Hematopoietic multipotent progenitor cell treated with erythropoietin and hydrocortisone succinate and interleukin-3 and kit ligand, for 15 days (in vitro differentiated cells): ENCODE data around the gene SLC25A23.
"Not testable (repeated sequence)": the region's sequence is repeated elsewhere in the genome, so short reads cannot be mapped to it uniquely, and the experiment has no call there.

Source experiments
- DNase-seq: peaks from one replicate; pipeline ENCODE4 v3.0.0-alpha.2; 2015; ENCODE audit warnings: low spot score

Gene SLC25A23

DNA sequence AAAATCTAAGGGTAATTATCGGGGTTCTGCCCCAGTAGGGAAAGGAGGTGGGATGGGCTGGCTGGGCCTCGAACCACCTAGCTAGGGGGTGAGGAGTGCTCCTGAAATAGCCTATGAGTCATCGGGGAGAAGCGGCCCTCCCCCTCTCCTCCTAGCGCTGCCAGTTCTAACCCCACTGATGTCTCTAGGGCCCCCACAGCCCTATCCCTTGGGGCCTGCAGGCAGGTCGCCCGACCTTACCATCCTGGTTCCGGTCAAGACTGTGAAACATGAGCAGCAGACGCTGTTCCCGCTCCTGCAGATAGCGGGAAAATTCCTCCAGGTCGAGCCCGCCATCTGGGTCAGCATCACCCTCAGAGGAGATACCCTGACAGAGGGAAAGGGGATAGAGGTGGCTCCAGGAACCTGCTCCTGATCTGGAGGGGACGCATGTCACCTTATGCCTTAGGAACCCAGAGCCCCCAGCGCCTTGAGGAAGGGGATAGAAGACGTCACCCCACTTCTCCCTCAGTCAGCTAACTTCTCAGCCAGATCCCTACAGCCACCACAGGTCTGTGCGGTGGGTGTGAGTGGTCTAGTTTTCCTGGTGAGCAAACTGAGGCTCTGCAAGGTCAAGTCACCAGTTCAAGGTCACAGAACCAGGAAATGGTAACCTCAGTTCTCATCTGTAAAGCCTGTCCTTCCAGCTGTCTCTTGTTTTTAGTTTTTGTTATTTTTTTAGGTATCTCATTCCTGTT, 1.5 kb downstream of the SLC25A23 start:
- DNase-seq, result no peak

GRCh38 chr19:6455924-6456323, 3.7 kb downstream of the SLC25A23 start:
- no peak for DNase-seq

DNA sequence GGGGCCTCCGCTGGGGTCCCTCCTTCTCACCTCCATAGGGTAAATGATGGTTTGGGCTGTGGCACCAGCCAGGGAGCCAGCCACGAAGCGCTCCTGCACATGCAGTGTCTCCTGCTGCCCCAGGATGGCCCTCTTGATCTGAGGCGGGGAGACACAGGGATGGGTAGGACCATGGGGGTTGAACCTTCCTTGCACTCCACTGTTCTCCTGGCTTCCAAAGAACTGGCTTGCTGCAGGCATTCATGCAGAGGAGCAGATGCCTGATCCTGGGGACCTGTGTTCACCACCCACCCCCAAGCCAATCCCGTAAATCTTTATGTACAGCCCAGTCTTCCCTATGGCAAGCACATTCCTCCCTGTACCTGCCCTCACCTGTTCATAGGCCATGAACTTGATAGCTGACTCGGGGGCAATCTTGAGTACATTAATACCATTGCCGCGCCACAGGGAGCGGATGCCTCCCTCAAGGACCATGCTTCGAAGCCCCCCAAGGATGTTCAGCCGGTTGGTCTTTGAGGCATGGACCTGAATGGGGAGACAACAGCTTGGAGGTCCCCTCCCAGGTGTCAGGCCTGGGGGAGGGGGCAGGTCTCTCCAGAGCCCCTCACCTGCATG, 5.5 kb downstream of the SLC25A23 start:
- DNase-seq, result no peak

DNA sequence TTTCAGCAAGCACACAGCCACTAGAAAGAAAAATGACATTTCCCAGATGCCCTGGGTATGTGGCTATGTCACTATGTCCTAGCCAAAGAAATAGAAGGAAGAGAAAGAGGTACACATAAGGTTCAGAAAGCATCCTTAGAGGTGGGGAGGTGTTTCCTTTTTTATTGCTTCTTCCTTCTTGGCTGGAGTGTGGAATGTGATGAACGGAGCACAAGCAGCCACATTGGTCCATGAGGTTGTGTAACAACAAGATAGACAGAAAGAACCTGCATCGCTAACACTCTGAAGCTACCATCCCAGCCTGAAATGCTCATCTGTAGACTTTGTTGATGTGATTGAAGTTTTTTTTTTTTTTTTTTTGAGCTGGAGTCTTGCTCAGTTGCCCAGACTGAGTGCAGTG, 6.7 kb downstream of the SLC25A23 start:
- no peak for DNase-seq

GRCh38 chr19:6452223-6452614, 7.4 kb downstream of the SLC25A23 start:
- DNase-seq, result no peak

DNA sequence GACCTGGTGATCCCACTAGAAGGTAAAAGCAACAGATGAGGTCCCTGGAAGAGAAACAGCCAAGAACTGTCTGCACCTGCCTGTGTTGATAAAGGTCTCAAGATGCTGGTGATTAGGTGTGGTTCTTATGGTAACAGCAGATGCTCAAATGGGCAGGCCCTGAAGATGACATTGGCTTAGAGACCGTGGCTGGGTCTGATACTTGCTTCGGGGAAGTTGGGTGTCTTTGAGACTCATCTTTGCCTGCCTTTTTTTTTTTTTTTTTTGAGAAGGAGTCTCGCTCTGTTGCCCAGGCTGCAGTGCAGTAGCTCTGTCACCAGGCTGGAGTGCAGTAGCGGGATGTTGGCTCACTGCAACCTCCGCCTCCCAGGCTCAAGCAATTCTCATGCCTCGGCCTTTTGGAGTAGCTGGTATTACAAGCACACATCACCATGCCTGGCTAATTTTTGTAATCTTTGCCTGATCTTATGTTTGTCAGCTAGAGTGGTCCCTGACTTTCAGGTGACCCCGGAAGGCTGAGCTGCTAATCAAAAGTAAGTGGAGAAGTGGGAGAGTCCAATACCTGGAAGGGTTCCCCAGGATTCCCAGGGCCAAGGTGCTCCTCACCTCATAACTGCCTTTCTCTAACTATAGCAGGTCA, 7.9 kb downstream of the SLC25A23 start:
- no peak for DNase-seq

DNA sequence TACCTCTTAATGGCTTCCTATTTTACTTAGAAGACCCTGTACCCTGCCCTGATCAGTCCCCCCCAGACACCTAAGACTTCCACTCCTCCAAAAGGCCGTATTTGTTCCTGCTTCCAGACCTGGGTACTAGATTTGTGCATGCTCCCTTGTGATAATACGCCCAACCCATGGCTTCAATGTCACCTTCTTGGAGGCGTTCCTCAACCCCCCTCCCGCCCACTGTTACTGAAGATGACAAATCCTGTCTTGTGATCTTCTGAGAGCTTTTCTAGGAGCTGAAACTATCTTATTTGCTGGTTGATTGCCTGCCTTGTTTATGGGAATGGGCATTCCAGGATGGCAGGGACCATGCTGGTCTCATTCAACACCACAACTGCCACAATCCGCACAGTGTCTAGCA, 9.4 kb downstream of the SLC25A23 start:
- no peak for DNase-seq

GRCh38 chr19:6448045-6448444, 11.5 kb downstream of the SLC25A23 start:
- no peak for DNase-seq

DNA sequence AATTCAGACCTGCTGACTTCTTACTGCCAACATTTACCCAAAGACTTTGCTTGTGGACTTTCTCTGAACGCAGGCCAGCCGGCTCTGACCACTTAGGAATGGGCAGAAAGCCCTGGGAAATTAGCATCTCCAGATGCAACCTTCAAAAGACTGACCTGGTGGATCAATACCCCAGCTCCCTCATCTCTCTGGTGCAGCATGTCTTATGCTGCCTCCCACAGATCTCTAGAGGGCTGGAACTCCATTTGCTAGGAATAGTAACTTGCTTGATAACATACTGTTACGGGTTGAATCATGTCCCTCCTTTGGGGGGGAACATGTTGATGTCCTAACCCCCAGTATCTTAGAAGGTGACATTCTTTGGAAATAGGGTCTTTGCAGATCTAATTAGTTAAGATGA, 13.1 kb downstream of the SLC25A23 start:
- no peak for DNase-seq

- DNase-seq, result no peak
Observed at GRCh38 chr19:6443986-6444385, 15.6 kb downstream of the SLC25A23 start.

DNA sequence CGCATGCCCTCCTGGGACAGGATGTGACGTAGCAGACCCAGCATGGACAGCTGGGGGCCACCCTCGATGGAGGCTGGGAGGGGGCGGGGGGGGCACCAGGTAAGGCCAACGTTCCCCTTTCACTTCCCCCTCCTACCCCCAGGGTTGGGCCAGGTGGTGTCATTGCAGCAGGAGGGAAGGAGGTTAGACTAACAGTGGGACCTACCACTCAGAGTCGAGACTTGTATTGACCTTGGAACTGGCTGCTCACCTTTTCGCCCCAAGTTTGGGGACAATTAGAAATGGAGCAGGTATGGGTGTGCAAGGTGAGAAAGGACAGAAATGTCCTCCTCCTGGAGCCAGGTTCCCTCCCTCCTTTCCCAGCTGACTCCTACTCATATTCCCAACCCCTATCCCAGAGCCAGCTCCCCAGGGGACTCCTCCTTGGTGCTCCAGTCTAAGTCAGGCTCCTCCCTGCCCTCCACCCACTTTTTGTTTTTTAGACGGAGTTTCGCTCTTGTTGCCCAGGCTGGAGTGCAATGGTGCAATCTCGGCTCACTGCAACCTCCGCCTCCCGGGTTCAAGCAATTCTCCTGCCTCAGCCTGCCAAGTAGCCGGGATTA, 17.4 kb downstream of the SLC25A23 start:
- DNase-seq, result no peak

GRCh38 chr19:6440905-6441304, 18.7 kb downstream of the SLC25A23 start:
- DNase-seq, result no peak

DNA sequence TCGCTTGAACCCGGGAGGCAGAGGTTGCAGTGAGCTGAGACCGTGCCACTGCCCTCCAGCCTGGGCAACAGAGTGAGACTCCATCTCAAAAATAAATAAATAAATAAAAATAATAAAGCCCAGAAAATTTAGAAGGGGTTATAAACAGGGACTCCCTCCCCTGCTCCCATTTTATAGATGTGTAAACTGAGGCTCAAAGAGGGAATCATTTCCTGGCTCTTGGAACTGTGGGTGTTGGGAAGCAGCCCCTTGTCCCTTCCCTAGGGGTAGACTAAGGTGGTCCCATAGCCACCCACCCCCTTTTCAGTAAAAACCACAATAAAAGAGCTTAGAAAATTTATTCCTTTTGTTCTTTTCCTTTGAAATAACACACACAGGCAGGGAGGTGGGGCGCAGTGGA, 19.8 kb downstream of the SLC25A23 start:
- no peak for DNase-seq

DNA sequence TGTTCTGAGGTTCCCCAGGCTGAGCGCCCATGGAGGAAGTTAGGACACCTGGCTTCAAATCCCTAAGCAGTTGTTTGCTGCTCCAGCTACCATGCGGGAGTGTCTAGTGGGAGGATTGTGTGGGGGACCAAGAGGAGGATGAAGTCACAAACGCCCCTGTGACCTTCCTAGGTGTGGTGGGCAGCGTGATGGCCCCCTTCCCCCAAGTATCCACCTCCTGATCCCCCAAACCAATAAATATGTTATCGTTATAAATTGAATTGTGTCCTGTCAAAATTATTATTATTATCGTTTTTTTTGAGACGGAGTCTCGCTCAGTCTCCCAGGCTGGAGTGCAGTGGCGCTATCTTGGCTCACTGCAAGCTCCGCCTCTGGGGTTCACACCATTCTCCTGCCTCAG, 25.9 kb downstream of the SLC25A23 start, which contains the start of gene SLC25A41:
SLC25A41 (minus strand) TSS at position 101 of the 400 bp plus-strand sequence; CDS start at position 31, 70 bp downstream.
- no peak for DNase-seq

GRCh38 chr19:6433165-6433564, 26.4 kb downstream of the SLC25A23 start:
- no peak for DNase-seq

DNA sequence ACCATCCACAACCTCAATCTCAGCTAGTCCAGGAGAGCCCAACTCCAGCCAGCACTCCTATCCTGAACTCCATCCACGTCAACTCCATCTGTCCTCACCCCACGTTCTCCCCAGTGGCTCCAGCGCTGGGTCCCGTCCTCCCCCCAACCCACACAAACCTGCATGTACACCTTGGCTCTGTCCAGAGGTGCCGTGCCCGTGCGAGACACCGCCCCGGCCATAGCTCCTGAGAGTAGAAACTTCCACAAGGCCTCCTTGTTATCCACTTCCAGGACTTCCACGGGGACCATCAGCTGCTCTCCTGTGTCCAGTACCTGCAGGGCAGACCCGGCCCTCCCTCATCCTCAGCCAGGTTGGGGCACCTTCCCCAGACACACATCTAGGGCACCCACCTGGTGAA, 27.7 kb downstream of the SLC25A23 start:
- DNase-seq, result no peak

GRCh38 chr19:6429419-6430221, 30.0 kb downstream of the SLC25A23 start:
- no peak for DNase-seq

DNA sequence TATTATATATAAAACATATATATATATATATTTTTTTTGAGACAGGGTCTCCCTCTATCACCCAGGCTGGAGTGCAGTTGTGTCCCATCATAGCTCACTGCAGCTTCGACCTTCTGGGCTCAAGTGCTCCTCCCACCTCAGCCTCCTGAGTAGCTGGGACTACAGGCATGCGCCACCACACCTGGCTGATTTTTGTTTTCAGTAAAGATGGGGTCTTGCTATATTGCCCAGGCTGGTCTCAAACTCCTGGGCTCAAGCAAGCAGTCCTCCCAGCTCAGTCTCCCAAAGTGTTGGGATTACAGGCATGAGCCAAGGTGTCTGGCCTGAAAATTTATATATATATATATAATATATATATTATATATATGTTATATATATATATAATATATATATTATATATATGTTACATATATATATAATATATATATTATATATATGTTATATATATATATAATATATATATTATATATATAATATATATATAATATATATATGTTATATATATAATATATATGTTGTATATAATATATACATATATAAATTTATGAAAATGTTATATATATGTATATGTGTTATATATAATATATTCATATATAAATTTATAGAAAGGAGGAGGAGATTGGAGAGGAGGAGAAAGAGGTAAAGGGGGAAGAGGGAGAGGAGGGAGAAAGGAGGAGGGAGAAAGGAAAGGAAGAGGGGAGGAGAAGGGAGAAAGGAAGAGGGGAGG, 30.7 kb downstream of the SLC25A23 start:
- not testable (repeated sequence) for DNase-seq

DNA sequence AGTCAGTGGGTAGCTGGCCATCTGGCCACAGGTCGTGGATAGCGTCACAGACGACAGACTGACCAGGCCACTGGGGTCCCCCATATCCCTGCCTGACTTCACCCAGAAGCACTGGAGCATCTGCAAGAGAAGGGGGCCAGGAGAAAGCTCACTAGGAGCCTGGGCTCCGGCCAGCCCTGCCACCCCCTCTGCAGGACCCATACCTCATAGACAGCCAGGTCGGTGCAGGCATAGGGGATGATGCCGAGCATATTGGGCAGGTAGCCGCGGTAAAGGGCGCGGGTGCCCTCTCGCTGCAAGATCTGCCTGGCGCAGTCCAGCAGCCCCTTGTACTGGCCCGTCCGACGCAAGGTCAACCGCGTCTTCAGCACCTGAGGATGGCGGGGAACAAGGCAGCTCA, 32.5 kb downstream of the SLC25A23 start:
- no peak for DNase-seq

DNA sequence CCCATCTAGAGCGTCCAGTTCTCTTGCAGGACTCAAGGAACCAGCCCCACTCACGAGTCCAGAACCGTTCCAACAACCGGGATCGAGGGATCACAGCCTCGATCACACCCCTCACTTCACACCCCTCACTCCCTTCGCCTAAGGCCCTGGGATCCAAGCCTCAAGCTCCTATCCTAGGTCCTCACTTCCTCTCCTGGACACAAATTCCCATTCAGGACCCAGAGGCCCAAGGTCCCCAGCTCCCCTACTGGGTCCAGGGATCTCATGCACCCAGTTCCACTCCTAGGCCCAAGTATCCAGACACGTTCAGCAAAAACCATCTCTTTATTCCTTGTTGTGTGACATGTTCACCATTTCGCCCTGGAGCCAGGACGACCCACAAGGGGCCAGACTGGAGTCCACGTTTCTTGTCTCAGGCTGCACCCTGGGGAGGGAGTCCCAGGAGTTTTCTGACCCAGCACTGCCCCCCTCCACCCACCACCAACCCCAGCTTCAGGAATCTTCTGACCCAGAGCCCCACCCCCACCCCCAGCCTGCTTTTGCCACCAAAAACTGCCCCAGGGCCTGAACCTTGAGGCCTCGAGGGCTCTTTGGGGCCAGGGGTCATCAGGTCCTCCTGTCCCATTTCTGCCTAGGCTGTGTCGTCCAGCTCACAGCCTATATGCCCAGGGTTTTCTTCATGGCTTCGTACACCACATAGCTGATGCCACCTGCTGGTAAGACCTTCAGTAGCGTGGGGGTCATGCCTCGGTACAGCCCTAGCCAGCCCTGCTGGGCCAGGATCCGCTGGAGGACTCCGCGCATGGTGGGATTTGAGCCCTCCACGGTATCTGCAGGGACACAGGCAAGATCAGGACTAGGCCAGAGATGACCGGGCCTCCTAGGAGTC, 33.6 kb downstream of the SLC25A23 start:
- peak; percentile 38 for DNase-seq
